Endothelial cell of umbilical vein (primary cell): ENCODE measurements around the gene RPS15A. TPM values are rescaled to one million over a fixed set of nuclear protein-coding genes. Genes with fewer than 3 reads are reported as not detected.

Experiments used
- BruUV-seq: library from RNA; stranded (reverse); fragments of 400-500 nt; replicated peaks from 2 replicates; lab custom pipeline; 2021; lab: Mats Ljungman, UMichigan
- CTCF ChIA-PET: fragments of 300-600, 350-600 bp; sonication (Branson Sonifier 250); formaldehyde crosslinking; loops from one replicate; lab custom pipeline; 2021; ENCODE audit warnings: antibody characterized with exemption, inconsistent platforms; lab: Charles Lee
- POLR2A ChIA-PET: fragments of 300-600, 350-600 bp; sonication (Branson Sonifier 250); formaldehyde crosslinking; loops from one replicate; lab custom pipeline; 2021; ENCODE audit warnings: antibody characterized with exemption, inconsistent platforms; lab: Charles Lee
- DNase-seq: peaks from one replicate; pipeline ENCODE4 v3.0.0-alpha.2; 2011; ENCODE audit warnings: low read depth, low spot score
- FAIRE-seq: peaks from 2 replicates; lab custom pipeline; 2011; peaks lifted over from hg19 to GRCh38; lab: Jason Lieb, UNC
- H2AFZ ChIP-seq: 2 replicates; pipeline ENCODE4 v1.6.0; 2012; ENCODE audit warnings: low read depth, low read length, control low read depth, inconsistent platforms
- H3K27ac ChIP-seq: 2 replicates; pipeline ENCODE4 v1.5.1; 2011; ENCODE audit warnings: low read depth, mild to moderate bottlenecking, control low read depth, low read length, moderate library complexity; ENCODE audit not compliant: insufficient read depth
- H3K27me3 ChIP-seq, 2 experiments: 2 replicates each; pipeline versions ENCODE4 v1.6.0 to v1.6.1; 2011; ENCODE audit warnings: low read length in 2 of 2, mixed read lengths in 1 of 2; ENCODE audit not compliant: control insufficient read depth in 2 of 2, insufficient read depth in 2 of 2
- H3K36me3 ChIP-seq, 2 experiments: 2 replicates in 1 of 2; 3 replicates in 1 of 2; pipeline ENCODE4 v1.5.1; 2011; ENCODE audit warnings: low read length in 2 of 2, mild to moderate bottlenecking in 1 of 2, moderate library complexity in 1 of 2; ENCODE audit not compliant: control insufficient read depth in 2 of 2, insufficient read depth in 2 of 2; ENCODE audit errors: extremely low read depth in 1 of 2
- H3K4me1 ChIP-seq: 3 replicates; pipeline ENCODE4 v1.5.1; 2011; ENCODE audit warnings: mild to moderate bottlenecking, low read length; ENCODE audit not compliant: control insufficient read depth, insufficient read depth; ENCODE audit errors: extremely low read depth
- H3K4me2 ChIP-seq: 2 replicates; pipeline ENCODE4 v1.6.1; 2011; ENCODE audit warnings: low read length, control low read depth, mixed read lengths; ENCODE audit not compliant: insufficient read depth
- H3K4me3 ChIP-seq, 3 experiments: fragments of 200-600 bp in 1 of 3; sonication (generic), shearing (Covaris generic) in 1 of 3; replicated peaks in 1 of 3; 2 replicates each; pipeline ENCODE4 v1.5.1; 2011 to 2016; ENCODE audit warnings: control low read depth in 3 of 3, low read length in 3 of 3, mild to moderate bottlenecking in 2 of 3, inconsistent platforms in 1 of 3, low read depth in 1 of 3, moderate library complexity in 1 of 3; ENCODE audit not compliant: insufficient read depth in 1 of 3
- H3K79me2 ChIP-seq: 2 replicates; pipeline ENCODE4 v1.6.0; 2012; ENCODE audit warnings: low read length, inconsistent platforms; ENCODE audit not compliant: control insufficient read depth, insufficient read depth
- H3K9ac ChIP-seq: replicated peaks from 2 replicates; pipeline ENCODE3; 2011; ENCODE audit warnings: low read length, control low read depth; ENCODE audit not compliant: insufficient read depth; ENCODE audit errors: extremely low read depth
- H3K9me1 ChIP-seq: replicated peaks from 3 replicates; pipeline ENCODE4 v1.6.0; 2011; ENCODE audit warnings: mild to moderate bottlenecking, low read length; ENCODE audit not compliant: control insufficient read depth, insufficient read depth; ENCODE audit errors: extremely low read depth
- H3K9me3 ChIP-seq: replicated peaks from 2 replicates; pipeline ENCODE4 v1.5.1; 2012; ENCODE audit warnings: low read length, inconsistent platforms; ENCODE audit not compliant: control insufficient read depth, insufficient read depth
- H4K20me1 ChIP-seq: replicated peaks from 2 replicates; pipeline ENCODE3; 2011; ENCODE audit warnings: mild to moderate bottlenecking, low read length; ENCODE audit not compliant: control insufficient read depth, insufficient read depth; ENCODE audit errors: extremely low read depth
- EZH2 ChIP-seq: IDR thresholded peaks from 2 replicates; pipeline ENCODE4 v1.6.1; 2012; ENCODE audit warnings: borderline replicate concordance, low read depth, mild to moderate bottlenecking, moderate library complexity, low read length, inconsistent platforms; ENCODE audit not compliant: severe bottlenecking
- FOS ChIP-seq: IDR thresholded peaks from 2 replicates; pipeline ENCODE4 v1.6.1; 2011; ENCODE audit warnings: mild to moderate bottlenecking, low read length, moderate library complexity, borderline replicate concordance; ENCODE audit not compliant: insufficient read depth
- GATA2 ChIP-seq: IDR thresholded peaks from 2 replicates; pipeline ENCODE4 v1.7.0; 2011; ENCODE audit warnings: low read depth, mild to moderate bottlenecking, moderate library complexity, mixed read lengths, low read length; ENCODE audit not compliant: insufficient read length, insufficient read depth
- JUN ChIP-seq: IDR thresholded peaks from 2 replicates; pipeline ENCODE4 v1.6.1; 2011; ENCODE audit warnings: borderline replicate concordance, low read depth; ENCODE audit not compliant: insufficient read length, insufficient read depth
- MYC ChIP-seq: IDR thresholded peaks from one replicate; pipeline ENCODE4 v1.6.1; 2011; ENCODE audit warnings: mild to moderate bottlenecking, low read depth, low read length
- POLR2A ChIP-seq: IDR thresholded peaks from 2 replicates; pipeline ENCODE4 v1.6.1; 2012; ENCODE audit warnings: low read depth, mild to moderate bottlenecking, control low read depth, low read length
- POLR2AphosphoS5 ChIP-seq: IDR thresholded peaks from 2 replicates; pipeline ENCODE4 v1.6.1; 2012; ENCODE audit warnings: low read depth, mild to moderate bottlenecking, control low read depth, low read length, moderate library complexity; ENCODE audit not compliant: insufficient read depth
- dilution Hi-C: fragments of 300-500 bp; cut with MboI; formaldehyde crosslinking; loops from one replicate; pipeline ENCODE4 v1.15.0; 2019; ENCODE audit warnings: low sequenced_read_pairs; ENCODE audit not compliant: extremely low pct_ligation_motif_present
- intact Hi-C: fragments of 100-400 bp; cut with micrococcal nuclease; formaldehyde crosslinking; loops from one replicate; pipeline ENCODE4 v1.10.0; 2022
- polyA plus RNA-seq, 4 experiments: library from polyadenylated mRNA; depleted of rRNA in 3 of 4; stranded (reverse) in 3 of 4; unstranded in 1 of 4; fragments of >200 nt; gene quantifications; 2 replicates each; pipeline versions ENCODE4 v1.2.1 to v1.2.3, GENCODE V29; 2011 to 2012; ENCODE audit warnings: missing spikeins in 1 of 4
- total RNA-seq: library from RNA; stranded (reverse); gene quantifications from 2 replicates; pipeline ENCODE4 v1.2.3, GENCODE V29; 2021
- TF ChIP-seq, protein P1 (sequence below): IDR thresholded peaks from 2 replicates; pipeline ENCODE4 v1.6.1; 2011; ENCODE audit not compliant: insufficient read depth, insufficient read length
- TF ChIP-seq, protein P2 (sequence below), 2 donors: IDR thresholded peaks; 1 replicate in 1 of 2; 2 replicates in 1 of 2; pipeline ENCODE4 v1.5.1; 2011; ENCODE audit warnings: low read length in 2 of 2, mild to moderate bottlenecking in 2 of 2, moderate library complexity in 2 of 2, control low read depth in 1 of 2, inconsistent platforms in 1 of 2, low read depth in 1 of 2; ENCODE audit not compliant: insufficient read depth in 1 of 2; ENCODE audit errors: extremely low read depth in 1 of 2

RPS15A gene
- total and polyA plus RNA-seq, 2 donors (not counting 3 experiments of a cell fraction or from before 2014, with no cell fraction given), result 1,299 to 4,163 TPM

GRCh38 chr16:18832006-18832405, 41.9 kb upstream of the RPS15A start:
- Histone ChIP-seq H3K4me1 (no peaks in the 10 kb centered on the region), H3K36me3 (peaks cover 29 to 52% of the 10 kb centered on the region in 2 experiments), H3K27me3 (no peaks in the 10 kb centered on the region), H3K9ac (no peak overlapping the region), H3K4me3 (no peak overlapping the region), H3K4me2 (no peak overlapping the region), H3K27ac (no peak overlapping the region), H3K9me3 (no peaks in the 10 kb centered on the region), H2AFZ (no peak overlapping the region), H3K79me2 (no peaks in the 10 kb centered on the region), H3K9me1 (no peaks in the 10 kb centered on the region), H4K20me1 (no peaks in the 10 kb centered on the region)
- CTCF ChIA-PET, result interaction anchor here (0.9 to 1.7 kb wide), 2 partner anchors 13 to 31 kb away, joined by 3 to 6 read pairs; partner anchors contain the start of gene ARL6IP1
- no TSS peak for BruUV-seq
- intact Hi-C loops (no loop called here), dilution Hi-C loops (no loop called here)
- FAIRE-seq (no peak), DNase-seq (no peak)
- POLR2A ChIA-PET, result interaction anchor here (1.0 kb wide), 1 partner anchor 30 kb away, joined by 5 read pairs; the partner anchor contains the start of gene ARL6IP1
- TF ChIP-seq JUN (no peak), MYC (no peak), FOS (no peak), GATA2 (no peak)
- TF ChIP-seq, protein P1, sequence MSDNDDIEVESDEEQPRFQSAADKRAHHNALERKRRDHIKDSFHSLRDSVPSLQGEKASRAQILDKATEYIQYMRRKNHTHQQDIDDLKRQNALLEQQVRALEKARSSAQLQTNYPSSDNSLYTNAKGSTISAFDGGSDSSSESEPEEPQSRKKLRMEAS, result no peak

DNA sequence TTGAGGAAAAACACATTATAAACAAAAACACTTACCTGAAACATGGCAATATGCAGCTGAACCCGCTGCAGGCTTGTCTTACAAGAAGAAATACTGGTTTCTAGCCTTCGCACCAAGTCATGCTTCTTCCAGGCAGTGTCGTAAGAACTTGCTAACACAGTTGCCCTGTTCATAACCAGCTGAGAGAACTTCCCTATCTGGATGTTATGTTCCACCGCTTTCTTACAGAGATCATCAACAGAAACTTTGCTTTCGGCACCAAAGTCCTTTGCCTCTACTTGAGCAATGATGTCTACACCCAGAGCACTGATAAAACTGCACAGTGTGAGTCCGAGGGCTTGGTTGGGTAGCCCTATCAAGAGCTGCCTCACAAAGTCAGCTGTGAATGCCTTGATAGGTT, 39.1 kb upstream of the RPS15A start:
- Histone ChIP-seq H3K9me3 (no peaks in the 10 kb centered on the region), H3K79me2 (no peaks in the 10 kb centered on the region), H3K4me3 (no peak overlapping the region), H3K27ac (no peak overlapping the region), H4K20me1 (no peaks in the 10 kb centered on the region), H3K4me2 (no peak overlapping the region), H3K4me1 (no peaks in the 10 kb centered on the region), H3K9ac (no peak overlapping the region), H3K36me3 (peaks cover 15 to 38% of the 10 kb centered on the region in 2 experiments), H2AFZ (no peak overlapping the region), H3K9me1 (no peaks in the 10 kb centered on the region), H3K27me3 (no peaks in the 10 kb centered on the region)
- DNase-seq (no peak), FAIRE-seq (no peak)
- dilution Hi-C loops, result no loop called here
- POLR2A ChIA-PET, result no interaction called here
- no peak for TF ChIP-seq FOS
- TF ChIP-seq MYC, result no peak
- TF ChIP-seq, protein P1, result no peak
- no peak for TF ChIP-seq POLR2A
- no peak for TF ChIP-seq JUN
- no peak for TF ChIP-seq EZH2
- TF ChIP-seq, protein P2, sequence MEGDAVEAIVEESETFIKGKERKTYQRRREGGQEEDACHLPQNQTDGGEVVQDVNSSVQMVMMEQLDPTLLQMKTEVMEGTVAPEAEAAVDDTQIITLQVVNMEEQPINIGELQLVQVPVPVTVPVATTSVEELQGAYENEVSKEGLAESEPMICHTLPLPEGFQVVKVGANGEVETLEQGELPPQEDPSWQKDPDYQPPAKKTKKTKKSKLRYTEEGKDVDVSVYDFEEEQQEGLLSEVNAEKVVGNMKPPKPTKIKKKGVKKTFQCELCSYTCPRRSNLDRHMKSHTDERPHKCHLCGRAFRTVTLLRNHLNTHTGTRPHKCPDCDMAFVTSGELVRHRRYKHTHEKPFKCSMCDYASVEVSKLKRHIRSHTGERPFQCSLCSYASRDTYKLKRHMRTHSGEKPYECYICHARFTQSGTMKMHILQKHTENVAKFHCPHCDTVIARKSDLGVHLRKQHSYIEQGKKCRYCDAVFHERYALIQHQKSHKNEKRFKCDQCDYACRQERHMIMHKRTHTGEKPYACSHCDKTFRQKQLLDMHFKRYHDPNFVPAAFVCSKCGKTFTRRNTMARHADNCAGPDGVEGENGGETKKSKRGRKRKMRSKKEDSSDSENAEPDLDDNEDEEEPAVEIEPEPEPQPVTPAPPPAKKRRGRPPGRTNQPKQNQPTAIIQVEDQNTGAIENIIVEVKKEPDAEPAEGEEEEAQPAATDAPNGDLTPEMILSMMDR (IDR thresholded peaks at IDR 0.05; ENCODE audit: extremely low read depth in 1 of 2, insufficient read depth in 1 of 2, low read depth in 1 of 2, low read length in 2 of 2), result no peak
- no peak for TF ChIP-seq POLR2AphosphoS5
- TF ChIP-seq GATA2, result no peak
- BruUV-seq, result no TSS peak
- CTCF ChIA-PET, result interaction anchor here (1.9 kb wide), 1 partner anchor 28 kb away, joined by 7 read pairs; the partner anchor contains the start of gene ARL6IP1
- intact Hi-C loops, result no loop called here
